HEK293T (cell line): ENCODE measurements around the gene SPPL2C.

Experiments
- BHLHE40 ChIP-seq: fragments of 450-650 bp; IDR thresholded peaks from 2 replicates; pipeline ENCODE4 v1.6.1; 2016; ENCODE audit warnings: mild to moderate bottlenecking, moderate library complexity, borderline replicate concordance
- CTBP1 ChIP-seq: fragments of 450-650 bp; IDR thresholded peaks from 2 replicates; pipeline ENCODE4 v1.6.1; 2016; ENCODE audit warnings: borderline replicate concordance
- ELF4 ChIP-seq: fragments of 450-650 bp; IDR thresholded peaks from 2 replicates; pipeline ENCODE4 v1.6.1; 2017; ENCODE audit warnings: antibody characterized with exemption
- FOXA1 ChIP-seq: fragments of 450-650 bp; IDR thresholded peaks from 2 replicates; pipeline ENCODE4 v1.6.1; 2016; ENCODE audit warnings: mild to moderate bottlenecking
- FOXK2 ChIP-seq: fragments of 450-650 bp; IDR thresholded peaks from 2 replicates; pipeline ENCODE4 v1.6.1; 2016; ENCODE audit warnings: mild to moderate bottlenecking
- FOXM1 ChIP-seq: fragments of 450-650 bp; IDR thresholded peaks from 2 replicates; pipeline ENCODE4 v1.6.1; 2017; ENCODE audit warnings: mild to moderate bottlenecking, borderline replicate concordance
- HDGF ChIP-seq: fragments of 450-650 bp; IDR thresholded peaks from 2 replicates; pipeline ENCODE4 v1.6.1; 2017; ENCODE audit warnings: antibody characterized with exemption, borderline replicate concordance
- NFRKB ChIP-seq: fragments of 450-650 bp; IDR thresholded peaks from 2 replicates; pipeline ENCODE4 v1.6.1; 2016; ENCODE audit warnings: mild to moderate bottlenecking, moderate library complexity
- SP1 ChIP-seq: fragments of 450-650 bp; IDR thresholded peaks from 2 replicates; pipeline ENCODE4 v1.6.1; 2017
- SUZ12 ChIP-seq: fragments of 450-650 bp; IDR thresholded peaks from 2 replicates; pipeline ENCODE4 v1.6.1; 2016; ENCODE audit warnings: mild to moderate bottlenecking
- TARDBP ChIP-seq: fragments of 450-650 bp; IDR thresholded peaks from 2 replicates; pipeline ENCODE4 v1.6.1; 2016
- ZNF384 ChIP-seq: fragments of 450-650 bp; IDR thresholded peaks from 2 replicates; pipeline ENCODE4 v1.6.1; 2016
- TF ChIP-seq, protein P1 (sequence below): fragments of 450-650 bp; IDR thresholded peaks from 2 replicates; pipeline ENCODE4 v1.6.1; 2016

- no peak for TF ChIP-seq TARDBP
- no peak for TF ChIP-seq FOXA1
- TF ChIP-seq NFRKB, result no peak
- no peak for TF ChIP-seq CTBP1
- TF ChIP-seq FOXK2, result no peak
- TF ChIP-seq FOXM1, result no peak
- no peak for TF ChIP-seq HDGF
- no peak for TF ChIP-seq ELF4
- no peak for TF ChIP-seq ZNF384
- TF ChIP-seq, protein P1, sequence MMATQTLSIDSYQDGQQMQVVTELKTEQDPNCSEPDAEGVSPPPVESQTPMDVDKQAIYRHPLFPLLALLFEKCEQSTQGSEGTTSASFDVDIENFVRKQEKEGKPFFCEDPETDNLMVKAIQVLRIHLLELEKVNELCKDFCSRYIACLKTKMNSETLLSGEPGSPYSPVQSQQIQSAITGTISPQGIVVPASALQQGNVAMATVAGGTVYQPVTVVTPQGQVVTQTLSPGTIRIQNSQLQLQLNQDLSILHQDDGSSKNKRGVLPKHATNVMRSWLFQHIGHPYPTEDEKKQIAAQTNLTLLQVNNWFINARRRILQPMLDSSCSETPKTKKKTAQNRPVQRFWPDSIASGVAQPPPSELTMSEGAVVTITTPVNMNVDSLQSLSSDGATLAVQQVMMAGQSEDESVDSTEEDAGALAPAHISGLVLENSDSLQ, result no peak
- TF ChIP-seq SP1, result no peak
- no peak for TF ChIP-seq BHLHE40
- no peak for TF ChIP-seq SUZ12
Observed at GRCh38 chr17:45841186-45841585, 3.5 kb upstream of the SPPL2C start.
